HG03175 (cell line): ENCODE measurements around the gene PIK3R2.
"Not testable (repeated sequence)": the region's sequence is repeated elsewhere in the genome, so short reads cannot be mapped to it uniquely, and the experiment has no call there.

Experiments
- ATAC-seq: cut with Tn5 transposase; IDR thresholded peaks from one replicate; pipeline ENCODE4 v1.9.1; 2021; ENCODE audit warnings: mild to moderate bottlenecking, moderate library complexity; ENCODE audit not compliant: unreplicated experiment

Gene PIK3R2

GRCh38 chr19:18197941-18198340, 45.0 kb downstream of the PIK3R2 start:
- ATAC-seq: no peak

DNA sequence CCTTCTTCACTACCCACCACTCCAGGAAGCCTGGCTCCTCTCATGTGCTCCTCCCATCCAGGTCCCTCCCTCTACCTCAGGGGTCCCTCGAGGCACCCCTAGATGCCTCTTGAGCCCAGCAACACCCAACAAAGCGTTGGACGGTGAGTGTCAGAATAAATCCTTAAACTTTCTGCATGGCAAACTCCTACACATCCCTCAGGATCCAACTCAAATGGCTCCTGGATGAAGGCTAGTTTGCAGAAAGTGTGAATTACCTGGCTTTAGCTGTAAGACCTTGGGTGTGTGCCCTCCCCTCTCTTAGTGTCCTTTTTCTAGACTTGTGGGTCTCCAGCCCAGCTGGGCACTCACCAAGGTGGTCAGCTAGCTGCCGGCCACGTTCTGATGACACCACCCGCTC, 45.4 kb downstream of the PIK3R2 start:
- ATAC-seq: no peak

- ATAC-seq: no peak
Measured at GRCh38 chr19:18202397-18202777, 49.4 kb downstream of the PIK3R2 start.

- ATAC-seq: no peak
Measured at GRCh38 chr19:18202778-18203407, 49.9 kb downstream of the PIK3R2 start.

- ATAC-seq: peak; percentile 6
Measured at GRCh38 chr19:18203408-18203862, 50.5 kb downstream of the PIK3R2 start.

- ATAC-seq: peak; percentile 90
Measured at GRCh38 chr19:18203863-18204393, 51.0 kb downstream of the PIK3R2 start, which contains the start of gene RAB3A. Gene RAB3A (minus strand): TSS chr19:18204042. CDS start chr19:18202740, 1,302 bp downstream.

GRCh38 chr19:18204394-18205199, 51.6 kb downstream of the PIK3R2 start:
- ATAC-seq: peak; percentile 6

DNA sequence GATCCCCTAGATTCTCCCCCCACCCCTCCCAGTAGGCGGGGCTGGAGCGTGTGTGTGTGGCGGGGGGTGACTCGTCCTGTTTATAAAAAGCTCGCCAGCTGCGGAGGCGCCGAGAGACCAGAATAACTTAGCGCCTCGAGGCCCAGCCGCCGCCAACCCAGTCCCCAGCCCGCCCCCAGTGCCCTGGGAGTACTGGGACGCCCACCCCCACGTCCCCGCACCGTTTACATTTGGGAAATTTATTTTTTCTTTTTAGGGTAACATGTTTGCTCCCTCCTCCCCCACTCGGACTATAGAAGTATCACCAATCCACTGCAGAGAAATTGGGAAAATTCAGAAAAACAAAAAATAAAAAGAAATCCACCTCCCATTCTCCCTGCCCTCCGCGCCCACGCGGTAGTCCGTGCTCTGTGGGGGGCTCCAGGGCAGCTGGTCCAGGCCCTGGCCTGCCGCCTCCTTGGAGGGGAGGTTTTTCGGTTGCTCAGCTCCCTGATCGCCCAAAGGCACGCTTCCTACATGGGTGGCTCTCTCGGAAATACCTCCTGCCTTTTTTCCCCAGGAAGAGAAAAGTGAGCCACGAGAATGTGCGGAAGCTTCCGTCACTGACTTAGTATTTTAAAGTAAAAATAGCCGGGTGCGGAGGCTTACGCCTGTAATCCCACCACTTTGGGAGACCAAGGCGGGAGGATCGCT, 52.4 kb downstream of the PIK3R2 start:
- ATAC-seq: no peak

DNA sequence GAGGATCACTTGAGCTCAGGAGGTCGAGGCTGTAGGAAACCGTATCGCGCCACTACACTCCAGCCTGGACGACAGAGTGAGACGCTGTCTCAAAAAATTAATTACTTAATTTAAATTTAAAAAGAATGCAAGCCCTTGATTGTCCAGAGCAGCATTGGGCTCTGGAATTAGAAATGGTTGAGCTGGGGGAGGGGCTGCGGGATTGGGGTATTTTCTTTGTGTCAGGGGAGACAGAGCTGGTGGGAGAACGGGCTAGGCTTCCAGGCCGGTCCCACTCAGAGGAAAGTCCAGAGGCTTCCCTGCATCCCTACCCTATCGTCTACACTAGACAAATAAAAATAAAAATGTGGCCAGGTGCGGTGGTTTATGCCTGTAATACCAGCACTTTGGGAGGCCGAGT, 53.1 kb downstream of the PIK3R2 start:
- ATAC-seq: no peak

GRCh38 chr19:18208098-18208951, 55.4 kb downstream of the PIK3R2 start:
- ATAC-seq: no peak

DNA sequence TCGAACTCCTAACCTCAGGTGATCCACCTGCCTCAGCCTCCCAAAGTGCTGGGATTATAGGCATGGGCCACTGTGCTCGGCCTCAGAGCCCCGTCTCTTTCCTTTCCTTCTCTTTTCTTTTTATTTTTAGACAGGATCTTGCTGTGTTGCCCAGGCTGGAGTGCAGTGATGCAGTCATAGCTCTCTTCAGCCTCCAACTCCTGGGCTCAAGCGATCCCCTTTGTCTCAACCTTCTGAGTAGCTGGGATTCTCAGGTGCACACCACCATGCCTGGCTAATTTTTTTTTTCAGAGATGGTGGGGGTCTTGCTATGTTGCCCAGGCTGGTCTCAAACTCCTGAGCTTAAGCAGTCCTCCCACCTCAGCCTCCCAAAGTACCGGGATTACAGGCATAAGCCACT, 56.9 kb downstream of the PIK3R2 start:
- not testable (repeated sequence) for ATAC-seq

- ATAC-seq: no peak
Measured at GRCh38 chr19:18211683-18212082, 58.7 kb downstream of the PIK3R2 start.

DNA sequence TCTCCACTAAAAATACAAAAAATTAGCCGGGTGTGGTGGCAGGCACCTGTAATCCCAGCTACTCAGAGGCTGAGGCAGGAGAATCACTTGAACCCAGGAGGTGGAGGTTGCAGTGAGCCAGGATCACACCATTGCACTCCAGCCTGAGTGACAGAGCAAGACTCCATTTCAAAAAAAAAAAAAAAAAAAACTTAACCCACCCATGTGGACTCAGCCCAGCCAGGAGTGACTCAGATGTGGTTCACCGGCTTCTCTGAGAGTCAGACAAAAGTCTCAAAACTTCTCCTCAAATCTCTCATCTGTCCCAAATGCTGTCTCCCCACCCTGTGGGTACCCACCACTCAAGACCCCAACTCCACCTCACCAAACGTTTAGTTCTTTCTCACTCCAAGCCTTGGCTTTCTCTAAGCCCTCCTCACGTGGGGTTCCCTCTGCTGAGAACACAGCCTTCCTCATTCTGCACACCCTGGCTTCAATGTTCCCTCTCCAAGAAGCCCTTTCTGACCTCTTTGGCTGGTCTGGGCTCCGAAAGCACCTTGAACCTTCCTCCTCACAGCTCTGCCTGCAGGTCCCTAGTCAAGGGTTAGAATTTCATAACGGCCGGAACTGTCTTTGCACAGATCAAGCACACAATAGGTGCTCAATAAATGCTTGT, 61.9 kb downstream of the PIK3R2 start:
- ATAC-seq: no peak

GRCh38 chr19:18216789-18217188, 63.8 kb downstream of the PIK3R2 start:
- no peak for ATAC-seq

DNA sequence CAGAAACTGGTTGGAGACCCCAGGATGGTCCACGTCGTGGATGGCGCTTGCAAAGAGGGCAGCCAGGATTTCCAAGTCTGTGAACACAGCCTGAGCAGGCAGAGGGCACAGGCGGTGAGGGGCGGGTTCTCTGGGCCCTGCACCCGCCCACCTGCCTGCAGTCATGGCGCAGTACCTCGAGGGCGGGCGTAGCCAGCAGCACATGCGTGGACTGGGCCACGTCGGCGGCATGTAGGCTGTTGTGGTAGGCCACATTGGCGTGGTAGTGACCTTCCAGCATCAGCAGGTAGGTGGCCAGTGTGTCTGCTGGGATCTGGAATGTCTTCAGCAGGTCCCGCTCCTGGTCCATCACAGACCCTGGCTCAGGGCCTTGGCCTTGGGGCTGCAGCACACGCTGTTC, 65.2 kb downstream of the PIK3R2 start:
- ATAC-seq: no peak

DNA sequence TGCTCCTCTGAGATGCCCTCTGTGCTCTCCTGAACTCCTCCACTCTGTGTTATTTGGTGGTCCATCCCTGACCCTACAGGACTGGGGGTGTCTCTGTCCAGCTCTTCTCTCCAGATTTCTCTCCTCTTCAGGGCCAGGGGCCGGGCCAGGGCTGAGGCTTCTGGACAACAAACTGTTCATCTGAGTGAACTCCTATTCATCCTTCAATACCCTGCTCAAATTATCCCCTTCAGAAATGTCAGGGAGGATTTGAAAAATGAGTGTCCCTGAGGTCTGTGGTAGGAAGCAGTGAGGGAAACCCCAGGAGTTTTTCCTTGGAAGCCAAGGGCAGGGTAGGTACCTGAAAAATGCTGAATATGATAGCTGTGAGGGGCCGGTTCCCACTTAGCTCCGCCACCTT, 65.6 kb downstream of the PIK3R2 start:
- ATAC-seq: no peak
